Measurements from ENCODE around the gene GRHL3. TPM values are rescaled to one million over a fixed set of nuclear protein-coding genes. Genes with fewer than 3 reads are reported as not detected.
A peak's percentile ranks its signal among the peaks of the same experiment; 100 is the strongest.

Gene GRHL3
- total RNA-seq, 2 experiments from 2014 or later = 0.26 to 0.52 TPM

- H3K4me3 Mint-ChIP-seq = no peak overlapping the region
- H3K36me3 Mint-ChIP-seq (ENCODE audit: low read depth) = peaks cover 1% of the 10 kb centered on the region
- CTCF ChIA-PET = interaction anchor here (0.7 to 2.0 kb wide), 5 partner anchors 12 to 172 kb away, joined by 3 to 6 read pairs (median 3); no protein-coding TSS in a partner anchor
- intact Hi-C loops (cut with micrococcal nuclease) = no loop called here
- H3K27me3 Mint-ChIP-seq (ENCODE audit: low read depth) = no peaks in the 10 kb centered on the region
- no peaks in the 10 kb centered on the region for H3K9me3 Mint-ChIP-seq
- H3K4me1 Mint-ChIP-seq (ENCODE audit: low read depth) = no peaks in the 10 kb centered on the region
- H3K27ac Mint-ChIP-seq = no peak overlapping the region
- no peak for DNase-seq
Observed at GRCh38 chr1:24373044-24373443, 53.9 kb downstream of the GRHL3 start.

- no peak for DNase-seq
- Mint-ChIP-seq H3K27ac (no peak overlapping the region), H3K36me3 (ENCODE audit: low read depth) (no peaks in the 10 kb centered on the region), H3K4me1 (ENCODE audit: low read depth) (no peaks in the 10 kb centered on the region), H3K9me3 (no peaks in the 10 kb centered on the region), H3K27me3 (ENCODE audit: low read depth) (no peaks in the 10 kb centered on the region), H3K4me3 (no peak overlapping the region)
- CTCF ChIA-PET = interaction anchor here (0.7 to 1.9 kb wide), 4 partner anchors 11 to 172 kb away, joined by 3 to 5 read pairs (median 3); no protein-coding TSS in a partner anchor
- intact Hi-C loops (cut with micrococcal nuclease) = no loop called here
Observed at GRCh38 chr1:24373710-24374109, 54.6 kb downstream of the GRHL3 start.

DNA sequence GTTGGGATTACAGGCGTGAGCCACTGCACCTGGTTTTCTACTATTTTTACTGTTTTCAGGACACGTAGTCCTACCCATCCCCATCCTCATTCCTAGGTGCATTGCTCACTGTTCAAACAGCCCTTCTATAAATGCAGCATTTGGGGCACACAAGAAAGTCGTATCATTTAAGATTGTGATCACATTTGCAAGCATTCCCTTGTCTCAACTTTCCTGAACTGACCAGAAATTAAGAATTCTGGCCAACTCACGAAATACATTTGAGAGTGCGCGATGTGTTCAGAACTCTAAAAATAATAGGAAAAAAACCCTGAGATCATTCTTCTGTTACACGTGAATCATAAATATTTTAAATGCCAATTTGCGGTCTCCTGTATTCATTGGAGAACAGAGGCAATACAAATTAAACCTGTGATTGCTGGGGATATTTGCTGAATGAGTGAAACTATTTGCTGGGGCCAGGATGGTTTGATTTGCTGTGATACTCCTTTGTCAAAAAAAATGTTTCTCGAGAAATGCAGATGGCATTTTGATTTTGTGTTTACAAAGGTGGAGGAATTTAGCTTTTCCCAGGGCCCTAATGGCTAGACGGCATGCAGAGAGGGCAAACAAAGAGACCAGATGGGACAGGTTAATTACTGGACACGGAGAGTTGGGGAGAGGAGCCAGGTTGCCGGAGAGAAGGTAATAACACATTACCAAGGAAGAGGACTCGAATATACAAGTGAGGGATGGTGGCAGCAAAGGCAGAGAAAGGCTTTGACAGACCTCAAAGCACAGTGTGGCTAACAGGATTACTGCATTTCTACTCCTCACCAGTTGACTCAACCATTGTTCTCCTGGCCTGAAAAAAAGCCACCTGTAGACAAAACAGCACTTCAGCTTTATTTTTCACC is 56.0 kb downstream of the GRHL3 start:
- no peak overlapping the region for H3K4me3 Mint-ChIP-seq
- intact Hi-C loops (cut with micrococcal nuclease) = no loop called here
- H3K9me3 Mint-ChIP-seq = no peaks in the 10 kb centered on the region
- H3K27me3 Mint-ChIP-seq (ENCODE audit: low read depth) = no peaks in the 10 kb centered on the region
- no peak overlapping the region for H3K27ac Mint-ChIP-seq
- H3K36me3 Mint-ChIP-seq (ENCODE audit: low read depth) = no peaks in the 10 kb centered on the region
- CTCF ChIA-PET = no interaction called here
- DNase-seq = no peak
- H3K4me1 Mint-ChIP-seq (ENCODE audit: low read depth) = no peaks in the 10 kb centered on the region

DNA sequence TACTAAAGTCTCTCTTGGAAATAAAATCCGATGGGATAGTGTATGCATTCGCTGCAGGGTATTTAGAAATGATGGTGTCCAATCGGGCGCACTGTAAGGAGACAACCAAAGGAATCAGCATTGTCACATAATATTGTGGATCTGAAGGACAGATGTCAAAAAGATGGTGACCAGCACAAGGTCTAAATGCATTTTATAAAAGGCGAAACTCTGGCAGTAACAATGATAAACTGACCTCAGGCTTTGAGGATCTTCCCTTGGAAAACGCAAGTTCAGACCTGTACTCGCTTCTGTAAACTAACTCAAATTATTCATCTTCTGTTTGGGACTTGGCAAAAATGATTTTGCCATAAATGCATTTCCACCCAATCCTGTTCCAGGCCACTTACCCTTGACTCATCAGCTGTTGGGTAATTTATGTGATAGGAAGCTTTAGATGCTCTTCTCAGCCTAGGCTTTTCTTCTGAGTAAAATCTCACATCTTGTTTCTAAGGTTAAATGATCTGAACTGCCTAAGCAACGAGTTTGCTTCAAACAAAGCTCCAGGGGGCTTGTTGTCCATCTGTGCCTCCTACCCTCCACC is 60.7 kb downstream of the GRHL3 start:
- DNase-seq = no peak
- Mint-ChIP-seq H3K9me3 (no peaks in the 10 kb centered on the region), H3K27ac (no peak overlapping the region), H3K36me3 (ENCODE audit: low read depth) (no peaks in the 10 kb centered on the region), H3K4me3 (no peak overlapping the region), H3K4me1 (ENCODE audit: low read depth) (peaks cover 8% of the 10 kb centered on the region), H3K27me3 (ENCODE audit: low read depth) (no peaks in the 10 kb centered on the region)
- CTCF ChIA-PET = interaction anchor here (0.7 to 1.8 kb wide), 2 partner anchors 11 to 149 kb away, joined by 4 to 8 read pairs; no protein-coding TSS in a partner anchor
- intact Hi-C loops (cut with micrococcal nuclease) = no loop called here

- CTCF ChIA-PET = interaction anchor here (1.8 kb wide), 1 partner anchor 11 kb away, joined by 8 read pairs; no protein-coding TSS in a partner anchor
- H3K27ac Mint-ChIP-seq = no peak overlapping the region
Observed at GRCh38 chr1:24380508-24380907, 61.4 kb downstream of the GRHL3 start.

DNA sequence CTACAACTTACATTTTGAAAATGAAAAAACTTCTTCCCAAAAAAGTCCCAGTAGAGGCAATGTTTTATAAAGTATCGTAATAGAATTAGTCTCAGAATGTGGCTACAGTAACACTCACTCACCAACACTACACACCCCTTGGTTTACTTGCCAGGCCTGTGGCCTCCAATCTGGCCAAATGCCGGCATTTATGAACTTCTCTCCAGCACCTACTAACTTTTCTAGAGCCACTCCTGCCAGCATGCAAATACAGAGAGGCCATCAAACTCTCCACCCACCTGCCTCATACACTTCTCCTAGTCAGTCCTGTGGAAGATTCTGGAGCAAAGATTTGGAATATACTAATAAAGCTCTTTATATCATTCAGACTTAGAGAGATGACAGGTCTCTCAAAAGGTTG is 62.1 kb downstream of the GRHL3 start:
- Mint-ChIP-seq H3K27ac (no peak overlapping the region), H3K4me1 (ENCODE audit: low read depth) (peaks cover 19% of the 10 kb centered on the region), H3K9me3 (no peaks in the 10 kb centered on the region), H3K4me3 (no peak overlapping the region), H3K36me3 (ENCODE audit: low read depth) (no peaks in the 10 kb centered on the region), H3K27me3 (ENCODE audit: low read depth) (no peaks in the 10 kb centered on the region)
- CTCF ChIA-PET = interaction anchor here (0.6 to 1.8 kb wide), 3 partner anchors 10 to 1123 kb away, joined by 6 to 8 read pairs (median 6); no protein-coding TSS in a partner anchor
- intact Hi-C loops (cut with micrococcal nuclease) = no loop called here
- DNase-seq = no peak

More at GRCh38 chr1:24380508-24380907, 61.4 kb downstream of the GRHL3 start:
- Mint-ChIP-seq H3K9me3 (no peaks in the 10 kb centered on the region), H3K27me3 (ENCODE audit: low read depth) (no peaks in the 10 kb centered on the region), H3K4me3 (no peak overlapping the region), H3K4me1 (ENCODE audit: low read depth) (peaks cover 15% of the 10 kb centered on the region), H3K36me3 (ENCODE audit: low read depth) (no peaks in the 10 kb centered on the region)
- DNase-seq = no peak
- intact Hi-C loops (cut with micrococcal nuclease) = no loop called here

DNA sequence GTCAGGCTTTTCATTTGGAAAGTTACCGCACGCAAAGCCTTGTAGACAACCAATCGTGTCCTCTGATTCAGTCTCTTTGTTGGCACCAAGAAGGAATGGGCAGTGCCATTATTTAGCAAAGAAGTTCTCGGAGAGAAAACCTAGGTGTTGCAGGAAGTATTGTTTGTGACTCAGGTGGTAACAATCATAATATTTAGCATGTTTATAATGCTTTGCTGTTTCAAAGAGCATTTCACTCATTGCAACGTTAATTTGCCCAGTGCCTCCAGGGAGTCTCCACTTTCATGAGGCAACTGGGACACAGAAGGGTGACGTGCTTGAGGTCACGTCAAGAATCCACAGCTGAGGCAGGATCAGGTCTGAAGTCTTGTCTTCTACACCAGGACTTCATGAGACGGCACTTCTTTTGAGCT is 63.0 kb downstream of the GRHL3 start:
- no peak for DNase-seq
- Mint-ChIP-seq H3K27me3 (ENCODE audit: low read depth) (no peaks in the 10 kb centered on the region), H3K9me3 (no peaks in the 10 kb centered on the region), H3K4me1 (ENCODE audit: low read depth) (peaks cover 19% of the 10 kb centered on the region), H3K36me3 (ENCODE audit: low read depth) (no peaks in the 10 kb centered on the region), H3K27ac (no peak overlapping the region), H3K4me3 (no peak overlapping the region)
- CTCF ChIA-PET = interaction anchor here (0.8 to 1.7 kb wide), 4 partner anchors 9 to 181 kb away, joined by 3 to 6 read pairs (median 3); no protein-coding TSS in a partner anchor
- intact Hi-C loops (cut with micrococcal nuclease) = no loop called here

DNA sequence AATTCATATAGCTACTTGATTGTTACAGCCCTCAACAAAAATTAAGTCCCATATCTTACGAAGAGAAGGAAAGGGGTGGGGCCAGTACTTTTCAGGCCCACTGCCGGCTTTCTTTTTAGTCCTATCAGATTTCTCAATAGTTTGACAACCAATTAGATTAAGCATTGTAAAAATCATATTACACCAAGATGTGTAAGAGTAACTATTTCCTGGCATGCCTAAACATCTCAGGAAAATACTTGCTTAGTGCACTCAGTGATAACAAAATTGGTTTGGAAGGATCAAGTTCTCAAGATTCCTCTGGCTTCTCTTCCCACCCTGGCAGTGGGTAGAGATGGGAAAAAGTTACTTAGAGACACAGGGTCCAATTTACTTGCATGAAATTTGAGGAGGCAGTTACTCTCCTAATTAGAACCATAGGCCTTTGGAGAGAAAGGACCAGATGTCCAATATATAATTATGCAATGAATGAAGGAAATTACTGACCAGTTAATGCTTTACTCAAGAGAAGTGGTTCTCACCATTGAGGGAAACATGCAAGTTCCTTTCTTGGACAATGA is 64.3 kb downstream of the GRHL3 start:
- H3K4me1 Mint-ChIP-seq (ENCODE audit: low read depth) = peaks cover 19% of the 10 kb centered on the region
- intact Hi-C loops (cut with micrococcal nuclease) = no loop called here
- H3K9me3 Mint-ChIP-seq = no peaks in the 10 kb centered on the region
- H3K27me3 Mint-ChIP-seq (ENCODE audit: low read depth) = no peaks in the 10 kb centered on the region
- CTCF ChIA-PET = interaction anchor here (0.8 to 7.0 kb wide), 9 partner anchors 8 to 214 kb away, joined by 3 to 108 read pairs (median 4); no protein-coding TSS in a partner anchor
- DNase-seq = no peak
- no peak overlapping the region for H3K27ac Mint-ChIP-seq
- no peaks in the 10 kb centered on the region for H3K36me3 Mint-ChIP-seq (ENCODE audit: low read depth)
- no peak overlapping the region for H3K4me3 Mint-ChIP-seq

DNA sequence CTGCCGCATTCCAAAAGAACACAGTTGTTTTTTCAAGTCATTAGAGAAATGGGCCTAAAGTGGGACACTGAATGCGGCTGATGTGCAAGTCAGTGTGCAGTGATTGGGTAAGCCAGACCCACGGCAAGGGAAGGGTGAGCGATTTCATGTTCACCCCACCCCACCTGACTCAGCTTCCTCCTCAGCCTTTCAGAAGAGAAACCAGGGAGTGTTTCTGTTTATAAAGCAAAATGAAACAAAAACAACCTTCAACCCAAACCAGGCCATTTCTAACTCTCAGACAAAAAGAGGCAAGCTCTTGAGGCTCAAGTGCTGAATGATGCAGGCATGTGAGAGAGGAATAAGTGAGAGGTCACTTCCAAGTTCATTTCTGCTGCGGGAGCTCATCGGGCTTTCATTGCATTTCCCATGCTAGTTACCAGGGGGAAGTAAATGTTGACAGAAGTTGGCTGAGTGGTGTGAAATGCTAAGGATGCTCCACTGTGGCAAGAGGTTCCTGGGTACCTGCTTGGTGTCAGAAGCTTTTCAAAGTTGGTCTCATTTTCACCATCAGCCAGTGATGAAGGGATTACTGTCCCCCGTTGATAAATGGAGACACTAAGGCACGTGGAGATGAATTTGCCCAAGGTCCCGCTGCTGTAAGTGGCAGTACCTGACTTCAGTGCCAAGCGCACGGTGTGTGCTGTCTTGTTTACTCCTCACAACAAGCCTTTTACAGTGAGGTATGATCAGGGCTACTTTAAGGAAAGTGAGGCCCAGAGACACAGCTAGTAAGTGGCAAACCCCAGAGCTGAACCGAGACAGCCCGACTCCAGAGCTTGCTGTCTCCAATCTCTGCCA is 65.3 kb downstream of the GRHL3 start:
- CTCF ChIA-PET = interaction anchor here (0.8 to 7.0 kb wide), 21 partner anchors 9 to 234 kb away, joined by 3 to 108 read pairs (median 4); no protein-coding TSS in a partner anchor
- no peak overlapping the region for H3K4me3 Mint-ChIP-seq

GRCh38 chr1:24385160-24385940 is 66.2 kb downstream of the GRHL3 start:
- peaks cover 2% of the 10 kb centered on the region for H3K36me3 Mint-ChIP-seq (ENCODE audit: low read depth)
- H3K9me3 Mint-ChIP-seq = no peaks in the 10 kb centered on the region
- peak; percentile 71 for DNase-seq
- peaks cover 21% of the 10 kb centered on the region for H3K4me1 Mint-ChIP-seq (ENCODE audit: low read depth)
- intact Hi-C loops (cut with micrococcal nuclease) = loop anchor here (2.0 kb wide), 1 partner anchor 27 kb away; the partner anchor contains the start of gene STPG1
- H3K27ac Mint-ChIP-seq = no peak overlapping the region
- no peak overlapping the region for H3K4me3 Mint-ChIP-seq
- no peaks in the 10 kb centered on the region for H3K27me3 Mint-ChIP-seq (ENCODE audit: low read depth)
- CTCF ChIA-PET = interaction anchor here (0.6 to 7.0 kb wide), 25 partner anchors 8 to 252 kb away, joined by 3 to 108 read pairs (median 3); no protein-coding TSS in a partner anchor

More for the DNA sequence above, 65.3 kb downstream of the GRHL3 start:
- H3K9me3 Mint-ChIP-seq = no peaks in the 10 kb centered on the region
- no peaks in the 10 kb centered on the region for H3K36me3 Mint-ChIP-seq (ENCODE audit: low read depth)
- peaks cover 19% of the 10 kb centered on the region for H3K4me1 Mint-ChIP-seq (ENCODE audit: low read depth)
- peak; percentile 71 for DNase-seq
- H3K27me3 Mint-ChIP-seq (ENCODE audit: low read depth) = no peaks in the 10 kb centered on the region
- intact Hi-C loops (cut with micrococcal nuclease) = loop anchor here (1.0 to 2.0 kb wide), 3 partner anchors 19 to 34 kb away; partner anchors contain the start of gene STPG1
- H3K27ac Mint-ChIP-seq = no peak overlapping the region

GRCh38 chr1:24386241-24386640 is 67.1 kb downstream of the GRHL3 start:
- no peak overlapping the region for H3K27ac Mint-ChIP-seq
- no peaks in the 10 kb centered on the region for H3K9me3 Mint-ChIP-seq
- peaks cover 26% of the 10 kb centered on the region for H3K4me1 Mint-ChIP-seq (ENCODE audit: low read depth)
- no peak overlapping the region for H3K4me3 Mint-ChIP-seq
- no peak for DNase-seq
- H3K36me3 Mint-ChIP-seq (ENCODE audit: low read depth) = peaks cover 2% of the 10 kb centered on the region
- CTCF ChIA-PET = interaction anchor here (0.7 to 7.0 kb wide), 11 partner anchors 20 to 236 kb away, joined by 3 to 108 read pairs (median 4); no protein-coding TSS in a partner anchor
- H3K27me3 Mint-ChIP-seq (ENCODE audit: low read depth) = no peaks in the 10 kb centered on the region
- intact Hi-C loops (cut with micrococcal nuclease) = no loop called here
